ENCODE data around the gene CCNK. TPM values are rescaled to one million over a fixed set of nuclear protein-coding genes. Genes with fewer than 3 reads are reported as not detected.

CCNK gene
- total and polyA plus RNA-seq, 5 donors from 2014 or later = 8.8 to 139 (median 22.3) TPM

- H3K27ac ChIP-seq (ENCODE audit: insufficient read depth, low read length, poor library complexity, severe bottlenecking) = no peak overlapping the region
- H3K9me3 Mint-ChIP-seq = peaks cover 0 to 3% (median 0%) of the 10 kb centered on the region in 7 donors
- DNase-seq (no peak), ATAC-seq (ENCODE audit: low read depth in 2 of 2) (no peak)
- peaks cover 4 to 28% (median 10%) of the 10 kb centered on the region in 4 donors for H3K4me1 Mint-ChIP-seq
- no peak overlapping the region for H3K27ac Mint-ChIP-seq
- no peaks in the 10 kb centered on the region for H3K27me3 ChIP-seq (ENCODE audit: control insufficient read depth, insufficient read depth, low read length)
- H3K4me3 Mint-ChIP-seq = no peak overlapping the region
- no peaks in the 10 kb centered on the region for H3K27me3 Mint-ChIP-seq
- H3K36me3 Mint-ChIP-seq = no peaks in the 10 kb centered on the region
- peaks cover 22% of the 10 kb centered on the region for H3K4me1 ChIP-seq (ENCODE audit: control insufficient read depth, insufficient read depth, low read length, poor library complexity, severe bottlenecking)
- no peaks in the 10 kb centered on the region for H3K36me3 ChIP-seq (ENCODE audit: control insufficient read depth, insufficient read depth, low read length)
- H3K9me3 ChIP-seq (ENCODE audit: control insufficient read depth in 2 of 2, low read length in 2 of 2) = no peaks in the 10 kb centered on the region
- H3K4me3 ChIP-seq (ENCODE audit: low read depth, low read length) = no peak overlapping the region
These were observed 41.9 kb downstream of the CCNK start for GRCh38 chr14:99522934-99523703.

- no peaks in the 10 kb centered on the region for H3K36me3 ChIP-seq (ENCODE audit: control insufficient read depth, insufficient read depth, low read length)
- peaks cover 22% of the 10 kb centered on the region for H3K4me1 ChIP-seq (ENCODE audit: control insufficient read depth, insufficient read depth, low read length, poor library complexity, severe bottlenecking)
- Mint-ChIP-seq H3K27ac (no peak overlapping the region), H3K4me1 (peaks cover 4 to 28% (median 10%) of the 10 kb centered on the region in 4 donors), H3K4me3 (no peak overlapping the region), H3K36me3 (no peaks in the 10 kb centered on the region), H3K9me3 (peaks cover 0 to 3% (median 0%) of the 10 kb centered on the region in 7 donors), H3K27me3 (no peaks in the 10 kb centered on the region)
- H3K27ac ChIP-seq (ENCODE audit: insufficient read depth, low read length, poor library complexity, severe bottlenecking) = no peak overlapping the region
- ATAC-seq (ENCODE audit: low read depth in 2 of 2) (no peak), DNase-seq (no peak)
- no peaks in the 10 kb centered on the region for H3K27me3 ChIP-seq (ENCODE audit: control insufficient read depth, insufficient read depth, low read length)
- no peak overlapping the region for H3K4me3 ChIP-seq (ENCODE audit: low read depth, low read length)
- no peaks in the 10 kb centered on the region for H3K9me3 ChIP-seq (ENCODE audit: control insufficient read depth in 2 of 2, low read length in 2 of 2)
These were observed 42.5 kb downstream of the CCNK start for GRCh38 chr14:99523704-99524055.

DNA sequence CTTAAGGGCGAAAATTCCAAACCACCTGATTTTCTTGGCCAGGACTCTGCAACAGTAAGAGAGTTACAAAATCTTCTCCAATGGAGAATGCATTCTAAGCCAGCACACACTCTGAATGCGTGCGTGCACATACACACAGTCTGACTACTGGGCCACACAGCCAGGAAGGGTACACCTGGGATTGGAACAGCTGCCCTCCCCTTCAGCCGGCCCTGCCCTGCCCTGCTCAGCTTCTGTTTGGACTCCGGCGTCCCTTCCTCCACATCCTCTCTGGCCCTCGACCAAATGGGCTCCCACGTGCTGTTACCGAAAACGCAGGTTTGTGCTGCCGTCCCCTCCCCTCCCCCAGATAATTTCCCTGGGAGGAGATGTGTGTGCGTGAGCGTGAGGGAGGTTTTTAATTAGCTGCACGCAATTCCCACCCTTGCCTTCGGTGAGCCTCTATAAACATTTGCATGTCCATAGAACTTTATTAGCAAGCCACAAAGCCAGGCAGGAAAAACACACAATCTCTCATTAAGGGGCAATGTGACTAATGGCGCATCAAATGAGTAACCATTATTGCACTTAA lies 43.0 kb downstream of the CCNK start:
- DNase-seq (no peak), ATAC-seq (ENCODE audit: low read depth in 2 of 2) (no peak)
- Histone ChIP-seq H3K4me1 (ENCODE audit: control insufficient read depth, insufficient read depth, low read length, poor library complexity, severe bottlenecking) (peaks cover 22% of the 10 kb centered on the region), H3K27me3 (ENCODE audit: control insufficient read depth, insufficient read depth, low read length) (no peaks in the 10 kb centered on the region), H3K36me3 (ENCODE audit: control insufficient read depth, insufficient read depth, low read length) (no peaks in the 10 kb centered on the region), H3K4me3 (ENCODE audit: low read depth, low read length) (no peak overlapping the region), H3K27ac (ENCODE audit: insufficient read depth, low read length, poor library complexity, severe bottlenecking) (no peak overlapping the region), H3K9me3 (ENCODE audit: control insufficient read depth in 2 of 2, low read length in 2 of 2) (no peaks in the 10 kb centered on the region)
- Mint-ChIP-seq H3K4me1 (peaks cover 4 to 28% (median 10%) of the 10 kb centered on the region in 4 donors), H3K27me3 (no peaks in the 10 kb centered on the region), H3K27ac (peak overlapping the region in 1 of 3 donors; percentile 62), H3K9me3 (peaks cover 0 to 3% (median 0%) of the 10 kb centered on the region in 7 donors), H3K36me3 (no peaks in the 10 kb centered on the region), H3K4me3 (no peak overlapping the region)

- peak in 2 of 3 donors; percentile 29 to 86 for DNase-seq
- Mint-ChIP-seq H3K4me3 (peak overlapping the region in 3 of 4 donors; percentile 34 to 84 (median 80)), H3K27ac (peak overlapping the region; percentile 92 to 96 (median 93)), H3K4me1 (peaks cover 4 to 28% (median 10%) of the 10 kb centered on the region in 4 donors), H3K27me3 (no peaks in the 10 kb centered on the region), H3K9me3 (peaks cover 0 to 3% (median 0%) of the 10 kb centered on the region in 7 donors), H3K36me3 (no peaks in the 10 kb centered on the region)
- no peak overlapping the region for H3K4me3 ChIP-seq (ENCODE audit: low read depth, low read length)
- peak; percentile 42 to 73 for ATAC-seq (ENCODE audit: low read depth in 2 of 2)
- peaks cover 22% of the 10 kb centered on the region for H3K4me1 ChIP-seq (ENCODE audit: control insufficient read depth, insufficient read depth, low read length, poor library complexity, severe bottlenecking)
- no peaks in the 10 kb centered on the region for H3K36me3 ChIP-seq (ENCODE audit: control insufficient read depth, insufficient read depth, low read length)
- peak overlapping the region; percentile 51 for H3K27ac ChIP-seq (ENCODE audit: insufficient read depth, low read length, poor library complexity, severe bottlenecking)
- H3K9me3 ChIP-seq (ENCODE audit: control insufficient read depth in 2 of 2, low read length in 2 of 2) = no peaks in the 10 kb centered on the region
- no peaks in the 10 kb centered on the region for H3K27me3 ChIP-seq (ENCODE audit: control insufficient read depth, insufficient read depth, low read length)
These were observed 43.8 kb downstream of the CCNK start for GRCh38 chr14:99524804-99525698.

DNA sequence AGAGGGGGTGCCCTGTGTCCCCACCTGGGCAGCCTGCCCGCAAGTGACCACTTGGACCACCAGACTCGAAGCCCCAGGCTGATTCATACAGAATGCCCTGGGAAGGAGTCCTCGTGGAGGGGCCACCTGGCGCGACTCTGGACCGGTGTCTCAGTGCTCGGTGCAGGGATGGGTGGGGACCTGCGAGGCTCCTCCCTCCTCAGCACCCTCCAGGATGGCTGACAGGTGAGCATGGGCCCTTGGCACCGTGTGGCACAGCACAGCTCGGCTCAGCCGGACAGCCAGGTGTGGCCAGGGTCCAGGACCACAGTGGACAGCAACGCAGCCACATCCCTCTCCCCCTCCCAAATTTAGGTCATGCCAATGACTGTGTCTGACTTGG lies 44.5 kb downstream of the CCNK start:
- no peak for ATAC-seq (ENCODE audit: low read depth in 2 of 2)
- no peaks in the 10 kb centered on the region for H3K27me3 Mint-ChIP-seq

GRCh38 chr14:99527026-99527425 lies 45.8 kb downstream of the CCNK start:
- peaks cover 0 to 3% (median 0%) of the 10 kb centered on the region in 7 donors for H3K9me3 Mint-ChIP-seq
- no peak overlapping the region for H3K4me3 Mint-ChIP-seq
- H3K27ac Mint-ChIP-seq = no peak overlapping the region

More for the DNA sequence above, 44.5 kb downstream of the CCNK start:
- peak overlapping the region in 1 of 4 donors; percentile 84 for H3K4me3 Mint-ChIP-seq
- peak overlapping the region; percentile 51 for H3K27ac ChIP-seq (ENCODE audit: insufficient read depth, low read length, poor library complexity, severe bottlenecking)
- no peak overlapping the region for H3K4me3 ChIP-seq (ENCODE audit: low read depth, low read length)
- no peaks in the 10 kb centered on the region for H3K27me3 ChIP-seq (ENCODE audit: control insufficient read depth, insufficient read depth, low read length)
- H3K36me3 ChIP-seq (ENCODE audit: control insufficient read depth, insufficient read depth, low read length) = no peaks in the 10 kb centered on the region
- peaks cover 22% of the 10 kb centered on the region for H3K4me1 ChIP-seq (ENCODE audit: control insufficient read depth, insufficient read depth, low read length, poor library complexity, severe bottlenecking)
- peak in 1 of 3 donors; percentile 47 for DNase-seq
- H3K9me3 Mint-ChIP-seq = peaks cover 0 to 3% (median 0%) of the 10 kb centered on the region in 7 donors
- H3K9me3 ChIP-seq (ENCODE audit: control insufficient read depth in 2 of 2, low read length in 2 of 2) = no peaks in the 10 kb centered on the region
- peaks cover 4 to 28% (median 10%) of the 10 kb centered on the region in 4 donors for H3K4me1 Mint-ChIP-seq
- no peaks in the 10 kb centered on the region for H3K36me3 Mint-ChIP-seq
- H3K27ac Mint-ChIP-seq = peak overlapping the region; percentile 92 to 96 (median 93)

GRCh38 chr14:99527427-99528076 lies 46.3 kb downstream of the CCNK start:
- no peak for DNase-seq
- Mint-ChIP-seq H3K4me1 (peaks cover 4 to 28% (median 10%) of the 10 kb centered on the region in 4 donors), H3K27me3 (no peaks in the 10 kb centered on the region), H3K4me3 (no peak overlapping the region), H3K27ac (no peak overlapping the region), H3K36me3 (no peaks in the 10 kb centered on the region), H3K9me3 (peaks cover 0 to 3% (median 0%) of the 10 kb centered on the region in 7 donors)
- no peak overlapping the region for H3K4me3 ChIP-seq (ENCODE audit: low read depth, low read length)
- H3K9me3 ChIP-seq (ENCODE audit: control insufficient read depth in 2 of 2, low read length in 2 of 2) = no peaks in the 10 kb centered on the region
- no peak for ATAC-seq (ENCODE audit: low read depth in 2 of 2)
- no peaks in the 10 kb centered on the region for H3K27me3 ChIP-seq (ENCODE audit: control insufficient read depth, insufficient read depth, low read length)
- no peaks in the 10 kb centered on the region for H3K36me3 ChIP-seq (ENCODE audit: control insufficient read depth, insufficient read depth, low read length)
- peaks cover 22% of the 10 kb centered on the region for H3K4me1 ChIP-seq (ENCODE audit: control insufficient read depth, insufficient read depth, low read length, poor library complexity, severe bottlenecking)
- no peak overlapping the region for H3K27ac ChIP-seq (ENCODE audit: insufficient read depth, low read length, poor library complexity, severe bottlenecking)

More at GRCh38 chr14:99527026-99527425, 45.8 kb downstream of the CCNK start:
- Histone ChIP-seq H3K4me1 (ENCODE audit: control insufficient read depth, insufficient read depth, low read length, poor library complexity, severe bottlenecking) (peaks cover 22% of the 10 kb centered on the region), H3K9me3 (ENCODE audit: control insufficient read depth in 2 of 2, low read length in 2 of 2) (no peaks in the 10 kb centered on the region), H3K27me3 (ENCODE audit: control insufficient read depth, insufficient read depth, low read length) (no peaks in the 10 kb centered on the region), H3K4me3 (ENCODE audit: low read depth, low read length) (no peak overlapping the region), H3K36me3 (ENCODE audit: control insufficient read depth, insufficient read depth, low read length) (no peaks in the 10 kb centered on the region), H3K27ac (ENCODE audit: insufficient read depth, low read length, poor library complexity, severe bottlenecking) (no peak overlapping the region)
- no peak for ATAC-seq (ENCODE audit: low read depth in 2 of 2)
- Mint-ChIP-seq H3K4me1 (peaks cover 4 to 28% (median 10%) of the 10 kb centered on the region in 4 donors), H3K36me3 (no peaks in the 10 kb centered on the region), H3K27me3 (no peaks in the 10 kb centered on the region)
- no peak for DNase-seq

All from CD4-positive, CD25-positive, alpha-beta regulatory T cell (primary cell).